GM06990 (cell line): ENCODE data around the gene PPP6R3.

Experiments used
- DNase-seq: peaks from one replicate; pipeline ENCODE4 v3.0.0-alpha.2; 2011; ENCODE audit not compliant: insufficient read length; ENCODE audit errors: extremely low read depth
- H3K27me3 ChIP-seq: replicated peaks from 2 replicates; pipeline ENCODE4 v1.6.0; 2011; ENCODE audit warnings: low read length; ENCODE audit not compliant: control insufficient read depth, insufficient read depth
- H3K36me3 ChIP-seq: 2 replicates; pipeline ENCODE4 v1.5.1; 2011; ENCODE audit warnings: low read length; ENCODE audit not compliant: control insufficient read depth, insufficient read depth
- H3K4me3 ChIP-seq: replicated peaks from 2 replicates; pipeline ENCODE4 v1.5.1; 2011; ENCODE audit warnings: low read depth, mild to moderate bottlenecking, control low read depth, low read length
- CTCF ChIP-seq: IDR thresholded peaks from 2 replicates; pipeline ENCODE4 v1.5.1; 2011; ENCODE audit warnings: low read length, control low read depth, mild to moderate bottlenecking, inconsistent platforms; ENCODE audit not compliant: insufficient read depth, poor library complexity, severe bottlenecking

The PPP6R3 gene

GRCh38 chr11:68570691-68571090, 110.1 kb downstream of the PPP6R3 start:
- Histone ChIP-seq H3K4me3 (no peak overlapping the region), H3K36me3 (peaks cover 16% of the 10 kb centered on the region), H3K27me3 (no peaks in the 10 kb centered on the region)
- TF ChIP-seq CTCF, result no peak
- no peak for DNase-seq

- TF ChIP-seq CTCF, result no peak
- Histone ChIP-seq H3K4me3 (no peak overlapping the region), H3K36me3 (peaks cover 19% of the 10 kb centered on the region), H3K27me3 (no peaks in the 10 kb centered on the region)
- no peak for DNase-seq
These were observed 113.8 kb downstream of the PPP6R3 start for GRCh38 chr11:68574308-68574707.

GRCh38 chr11:68575025-68575665, 114.6 kb downstream of the PPP6R3 start:
- TF ChIP-seq CTCF, result no peak
- Histone ChIP-seq H3K27me3 (no peaks in the 10 kb centered on the region), H3K4me3 (no peak overlapping the region), H3K36me3 (peaks cover 21% of the 10 kb centered on the region)
- DNase-seq, result no peak

- DNase-seq, result no peak
- Histone ChIP-seq H3K36me3 (peaks cover 18% of the 10 kb centered on the region), H3K27me3 (no peaks in the 10 kb centered on the region), H3K4me3 (no peak overlapping the region)
- no peak for TF ChIP-seq CTCF
These were observed 118.9 kb downstream of the PPP6R3 start for GRCh38 chr11:68579455-68579854.

GRCh38 chr11:68581439-68581838, 120.9 kb downstream of the PPP6R3 start:
- Histone ChIP-seq H3K4me3 (no peak overlapping the region), H3K27me3 (no peaks in the 10 kb centered on the region), H3K36me3 (peaks cover 17% of the 10 kb centered on the region)
- no peak for DNase-seq
- TF ChIP-seq CTCF, result no peak

- TF ChIP-seq CTCF, result no peak
- no peaks in the 10 kb centered on the region for H3K27me3 ChIP-seq
- no peak for DNase-seq
- no peak overlapping the region for H3K4me3 ChIP-seq
- peaks cover 18% of the 10 kb centered on the region for H3K36me3 ChIP-seq
These were observed 121.3 kb downstream of the PPP6R3 start for GRCh38 chr11:68581901-68582300.
